CD4-positive, alpha-beta T cell (primary cell): Measurements from ENCODE around the gene RASA3. TPM values are rescaled to one million over a fixed set of nuclear protein-coding genes. Genes with fewer than 3 reads are reported as not detected.

Source experiments
- ATAC-seq: fragments of 200-7000 bp; cut with Tn5 transposase; one replicate; pipeline ENCODE4 v1.10.0; 2022; ENCODE audit warnings: mild to moderate bottlenecking; ENCODE audit not compliant: poor library complexity
- CTCF ChIA-PET: fragments of 350-600 bp; sonication (Branson Sonifier 250); formaldehyde crosslinking; loops from one replicate; lab custom pipeline; 2021; ENCODE audit warnings: antibody characterized with exemption, inconsistent platforms; lab: Charles Lee
- POLR2A ChIA-PET: fragments of 350-600 bp; sonication (Branson Sonifier 250); formaldehyde crosslinking; loops from one replicate; lab custom pipeline; 2021; ENCODE audit warnings: antibody characterized with exemption, inconsistent platforms; lab: Charles Lee
- DNase-seq, 14 experiments: peaks; one replicate each; pipeline ENCODE4 v3.0.0-alpha.2; 2013 to 2020; ENCODE audit warnings: mixed read lengths in 2 of 14
- H3K27ac ChIP-seq, 2 donors: one replicate each; pipeline versions ENCODE4 v1.5.1 to v1.7.0; 2013; ENCODE audit warnings: low read length in 2 of 2, low read depth in 1 of 2, mild to moderate bottlenecking in 1 of 2
- H3K27me3 ChIP-seq, 2 experiments: 1 replicate in 1 of 2; 2 replicates in 1 of 2; pipeline versions ENCODE4 v1.6.1 to v1.7.0; 2013; ENCODE audit warnings: low read length in 2 of 2, control low read depth in 1 of 2, mild to moderate bottlenecking in 1 of 2, moderate library complexity in 1 of 2; ENCODE audit not compliant: insufficient read depth in 2 of 2, control insufficient read depth in 1 of 2
- H3K36me3 ChIP-seq: one replicate; pipeline ENCODE4 v1.6.1; 2013; ENCODE audit warnings: low read length, control low read depth; ENCODE audit not compliant: insufficient read depth
- H3K4me1 ChIP-seq: one replicate; pipeline ENCODE4 v1.6.1; 2013; ENCODE audit warnings: low read length, control low read depth; ENCODE audit not compliant: insufficient read depth
- H3K4me3 ChIP-seq: one replicate; pipeline ENCODE4 v1.5.1; 2013; ENCODE audit warnings: mild to moderate bottlenecking, low read length, moderate library complexity
- H3K9me3 ChIP-seq, 2 experiments: 1 replicate in 1 of 2; 2 replicates in 1 of 2; pipeline versions ENCODE4 v1.6.1 to v1.7.0; 2013; ENCODE audit warnings: low read length in 2 of 2, mild to moderate bottlenecking in 2 of 2, control low read depth in 1 of 2, moderate library complexity in 1 of 2; ENCODE audit not compliant: control insufficient read depth in 1 of 2, insufficient read depth in 1 of 2
- H3K27ac Mint-ChIP-seq: one replicate; pipeline ENCODE4 v1.8.0; 2020; ENCODE audit warnings: mixed read lengths
- H3K27me3 Mint-ChIP-seq: one replicate; pipeline ENCODE4 v1.8.0; 2021; ENCODE audit warnings: mixed read lengths
- H3K36me3 Mint-ChIP-seq: one replicate; pipeline ENCODE4 v1.8.0; 2021; ENCODE audit warnings: low read depth, mixed read lengths
- H3K4me1 Mint-ChIP-seq: one replicate; pipeline ENCODE4 v1.8.0; 2021; ENCODE audit warnings: low read depth, mixed read lengths
- H3K4me3 Mint-ChIP-seq: one replicate; pipeline ENCODE4 v1.8.0; 2020; ENCODE audit warnings: mild to moderate bottlenecking, mixed read lengths
- H3K9me3 Mint-ChIP-seq: one replicate; pipeline ENCODE4 v1.8.0; 2020; ENCODE audit warnings: mixed read lengths
- CTCF ChIP-seq: fragments of 200-600 bp; IDR thresholded peaks from one replicate; pipeline ENCODE4 v1.8.0; 2022; ENCODE audit warnings: antibody characterized with exemption, mild to moderate bottlenecking
- intact Hi-C, 2 experiments: fragments of 100-400 bp; cut with DNase I in 1 of 2; cut with micrococcal nuclease in 1 of 2; formaldehyde crosslinking; loops; one replicate each; pipeline versions ENCODE4 v1.15.1 to v1.9.0; 2023 to 2025; cut with DNase I, micrococcal nuclease
- total RNA-seq, 174 experiments: library from RNA in 2 of 174; stranded (reverse) in 2 of 174; gene quantifications; one replicate each; pipeline ENCODE4 v1.2.3 and lab custom pipeline; 2021 to 2026

Gene RASA3
- total RNA-seq, 2 experiments from 2014 or later, result 181 to 184 TPM

- Mint-ChIP-seq H3K27ac (peak overlapping the region; percentile 59), H3K36me3 (peaks cover 60% of the 10 kb centered on the region), H3K27me3 (no peaks in the 10 kb centered on the region), H3K4me3 (no peak overlapping the region), H3K9me3 (no peaks in the 10 kb centered on the region), H3K4me1 (peaks cover 17% of the 10 kb centered on the region)
- intact Hi-C loops, result no loop called here
- no peak for TF ChIP-seq CTCF
- DNase-seq (no peak), ATAC-seq (no peak)
- CTCF ChIA-PET, result no interaction called here
- POLR2A ChIA-PET, result no interaction called here
- Histone ChIP-seq H3K4me1 (peaks cover 52% of the 10 kb centered on the region), H3K4me3 (no peak overlapping the region), H3K36me3 (peaks cover 81% of the 10 kb centered on the region), H3K9me3 (no peaks in the 10 kb centered on the region), H3K27me3 (no peaks in the 10 kb centered on the region), H3K27ac (no peak overlapping the region)
Observed at GRCh38 chr13:114037674-114038073, 94.7 kb downstream of the RASA3 start.

- Mint-ChIP-seq H3K27ac (no peak overlapping the region), H3K9me3 (no peaks in the 10 kb centered on the region), H3K27me3 (no peaks in the 10 kb centered on the region), H3K36me3 (peaks cover 60% of the 10 kb centered on the region), H3K4me1 (peaks cover 26% of the 10 kb centered on the region), H3K4me3 (no peak overlapping the region)
- ATAC-seq, result no peak
- peak in 2 of 14 experiments; percentile 26 to 51 for DNase-seq
- intact Hi-C loops, result no loop called here
- ChIA-PET CTCF (no interaction called here), POLR2A (no interaction called here)
- H3K4me1 ChIP-seq, result peaks cover 49% of the 10 kb centered on the region
- H3K36me3 ChIP-seq, result peaks cover 75% of the 10 kb centered on the region
- no peaks in the 10 kb centered on the region for H3K9me3 ChIP-seq
- no peaks in the 10 kb centered on the region for H3K27me3 ChIP-seq
- H3K27ac ChIP-seq, result no peak overlapping the region
- H3K4me3 ChIP-seq, result no peak overlapping the region
- no peak for TF ChIP-seq CTCF
Observed at GRCh38 chr13:114035583-114036531, 96.6 kb downstream of the RASA3 start.

GRCh38 chr13:114035186-114035582, 97.2 kb downstream of the RASA3 start:
- Mint-ChIP-seq H3K4me1 (peaks cover 27% of the 10 kb centered on the region), H3K9me3 (no peaks in the 10 kb centered on the region), H3K36me3 (peaks cover 63% of the 10 kb centered on the region), H3K4me3 (no peak overlapping the region), H3K27me3 (no peaks in the 10 kb centered on the region), H3K27ac (peak overlapping the region; percentile 49)
- ATAC-seq (no peak), DNase-seq (no peak)
- H3K36me3 ChIP-seq, result peaks cover 80% of the 10 kb centered on the region
- H3K4me1 ChIP-seq, result peaks cover 49% of the 10 kb centered on the region
- ChIA-PET CTCF (no interaction called here), POLR2A (no interaction called here)
- no peak overlapping the region for H3K27ac ChIP-seq
- no peak for TF ChIP-seq CTCF
- H3K4me3 ChIP-seq, result no peak overlapping the region
- intact Hi-C loops, result no loop called here
- H3K9me3 ChIP-seq, result no peaks in the 10 kb centered on the region
- H3K27me3 ChIP-seq, result no peaks in the 10 kb centered on the region
